Measurements from ENCODE around the gene USP2. TPM values are rescaled to one million over a fixed set of nuclear protein-coding genes. Genes with fewer than 3 reads are reported as not detected.
"Not testable (repeated sequence)": the region's sequence is repeated elsewhere in the genome, so short reads cannot be mapped to it uniquely, and the experiment has no call there.

Gene USP2
- total RNA-seq, 2 donors from 2014 or later = 38.9 to 58.7 TPM

- Histone ChIP-seq H3K27me3 (no peaks in the 10 kb centered on the region), H3K4me1 (peaks cover 0 to 24% of the 10 kb centered on the region in 2 donors), H3K27ac (no peak overlapping the region), H3K36me3 (no peaks in the 10 kb centered on the region), H3K9me3 (no peaks in the 10 kb centered on the region), H3K4me3 (no peak overlapping the region)
- TF ChIP-seq, protein P1, sequence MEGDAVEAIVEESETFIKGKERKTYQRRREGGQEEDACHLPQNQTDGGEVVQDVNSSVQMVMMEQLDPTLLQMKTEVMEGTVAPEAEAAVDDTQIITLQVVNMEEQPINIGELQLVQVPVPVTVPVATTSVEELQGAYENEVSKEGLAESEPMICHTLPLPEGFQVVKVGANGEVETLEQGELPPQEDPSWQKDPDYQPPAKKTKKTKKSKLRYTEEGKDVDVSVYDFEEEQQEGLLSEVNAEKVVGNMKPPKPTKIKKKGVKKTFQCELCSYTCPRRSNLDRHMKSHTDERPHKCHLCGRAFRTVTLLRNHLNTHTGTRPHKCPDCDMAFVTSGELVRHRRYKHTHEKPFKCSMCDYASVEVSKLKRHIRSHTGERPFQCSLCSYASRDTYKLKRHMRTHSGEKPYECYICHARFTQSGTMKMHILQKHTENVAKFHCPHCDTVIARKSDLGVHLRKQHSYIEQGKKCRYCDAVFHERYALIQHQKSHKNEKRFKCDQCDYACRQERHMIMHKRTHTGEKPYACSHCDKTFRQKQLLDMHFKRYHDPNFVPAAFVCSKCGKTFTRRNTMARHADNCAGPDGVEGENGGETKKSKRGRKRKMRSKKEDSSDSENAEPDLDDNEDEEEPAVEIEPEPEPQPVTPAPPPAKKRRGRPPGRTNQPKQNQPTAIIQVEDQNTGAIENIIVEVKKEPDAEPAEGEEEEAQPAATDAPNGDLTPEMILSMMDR (IDR thresholded peaks at IDR 0.05) = no peak
- no peak for DNase-seq (ENCODE audit: low spot score)
Measured at GRCh38 chr11:119384332-119384731, 2.8 kb upstream of the USP2 start.

- not testable (repeated sequence) for DNase-seq (ENCODE audit: low spot score); H3K27me3 ChIP-seq; H3K4me3 ChIP-seq; H3K36me3 ChIP-seq; H3K9me3 ChIP-seq; H3K27ac ChIP-seq
- peaks cover 0 to 28% of the 10 kb centered on the region in 2 donors for H3K4me1 ChIP-seq
Measured at GRCh38 chr11:119382513-119382912, 1.0 kb upstream of the USP2 start.

GRCh38 chr11:119382101-119382500 lies 611 bp upstream of the USP2 start:
- H3K36me3 ChIP-seq = no peaks in the 10 kb centered on the region
- no peak for DNase-seq (ENCODE audit: low spot score)
- no peaks in the 10 kb centered on the region for H3K27me3 ChIP-seq
- H3K4me3 ChIP-seq = peak overlapping the region; percentile 39 to 56
- TF ChIP-seq, protein P1 (IDR thresholded peaks at IDR 0.05) = no peak
- H3K27ac ChIP-seq = peak overlapping the region; percentile 59 to 94
- no peaks in the 10 kb centered on the region for H3K9me3 ChIP-seq
- peaks cover 0 to 32% of the 10 kb centered on the region in 2 donors for H3K4me1 ChIP-seq

DNA sequence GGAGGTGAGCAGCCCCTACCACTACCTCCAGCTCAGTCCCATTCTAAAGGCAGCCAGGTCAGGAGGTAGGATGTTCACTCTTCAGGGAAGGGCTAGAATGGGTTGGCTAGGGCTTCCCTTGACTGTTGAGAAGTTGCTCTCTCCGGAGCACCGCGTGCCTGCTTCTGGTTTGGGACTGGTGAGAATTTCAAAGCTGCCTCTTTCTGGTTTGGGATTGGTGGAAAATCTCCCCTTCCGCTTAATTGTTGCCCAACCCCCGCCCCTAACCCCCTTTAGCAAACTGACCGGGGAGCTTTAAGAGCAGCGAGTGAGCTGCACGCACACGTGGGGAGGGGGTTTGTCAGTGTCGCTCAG lies 686 bp downstream of the USP2 start:
- Histone ChIP-seq H3K4me3 (peak overlapping the region; percentile 39 to 56), H3K27ac (peak overlapping the region; percentile 85 to 94), H3K27me3 (no peaks in the 10 kb centered on the region), H3K9me3 (no peaks in the 10 kb centered on the region), H3K4me1 (peaks cover 0 to 44% of the 10 kb centered on the region in 2 donors), H3K36me3 (no peaks in the 10 kb centered on the region)
- no peak for DNase-seq (ENCODE audit: low spot score)
- TF ChIP-seq, protein P1 (IDR thresholded peaks at IDR 0.05) = no peak

DNA sequence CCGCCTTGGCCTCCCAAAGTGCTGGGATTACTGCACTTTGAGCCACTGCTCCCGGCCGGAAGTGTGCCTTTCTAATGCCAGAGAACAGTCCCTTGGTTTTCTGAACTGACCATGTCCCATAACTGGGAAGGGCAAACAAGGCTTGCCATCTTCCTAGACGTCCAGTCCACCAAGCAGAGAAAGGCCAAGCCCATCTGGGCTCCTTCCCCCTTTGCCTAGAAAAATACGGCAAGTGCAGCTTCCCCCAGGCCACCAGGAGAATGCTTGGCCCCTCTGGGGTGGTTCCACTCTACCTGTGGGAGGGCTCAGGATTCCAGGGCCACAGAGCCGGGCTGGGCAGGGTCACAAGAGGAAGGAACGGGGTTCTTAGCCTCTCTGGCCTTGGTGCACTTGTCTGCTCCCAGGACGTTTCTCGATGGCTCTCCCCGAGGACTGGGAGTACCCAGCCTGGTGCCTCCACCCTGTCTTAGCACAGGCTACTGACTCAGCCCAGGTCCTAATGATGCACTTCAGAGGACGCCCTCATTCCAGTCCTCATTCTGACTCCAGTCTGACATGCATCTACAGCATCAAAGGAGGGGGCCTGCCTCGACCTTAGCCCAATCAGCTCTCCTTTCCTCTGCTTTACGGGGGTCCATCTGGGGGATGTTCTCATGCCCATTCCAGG lies 1.2 kb downstream of the USP2 start:
- Histone ChIP-seq H3K9me3 (no peaks in the 10 kb centered on the region), H3K27ac (peak overlapping the region; percentile 85 to 94), H3K27me3 (no peaks in the 10 kb centered on the region), H3K4me3 (peak overlapping the region in 1 of 2 donors; percentile 56), H3K36me3 (no peaks in the 10 kb centered on the region), H3K4me1 (peaks cover 0 to 49% of the 10 kb centered on the region in 2 donors)
- DNase-seq (ENCODE audit: low spot score) = no peak
- TF ChIP-seq, protein P1 (IDR thresholded peaks at IDR 0.05) = no peak

GRCh38 chr11:119378851-119379465 lies 2.5 kb downstream of the USP2 start:
- TF ChIP-seq, protein P1 (IDR thresholded peaks at IDR 0.05) = no peak
- peaks cover 0 to 62% of the 10 kb centered on the region in 2 donors for H3K4me1 ChIP-seq
- peak overlapping the region; percentile 94 for H3K27ac ChIP-seq
- peak overlapping the region; percentile 51 to 52 for H3K4me3 ChIP-seq
- DNase-seq (ENCODE audit: low spot score) = no peak
- no peaks in the 10 kb centered on the region for H3K36me3 ChIP-seq
- H3K27me3 ChIP-seq = no peaks in the 10 kb centered on the region
- no peaks in the 10 kb centered on the region for H3K9me3 ChIP-seq

Data from right atrium auricular region (tissue), 2 donors.